ENCODE data around the gene HDGF. TPM values are rescaled to one million over a fixed set of nuclear protein-coding genes. Genes with fewer than 3 reads are reported as not detected.

Gene HDGF
- total and polyA plus RNA-seq, 10 donors: 48.8 to 143 (median 95.6) TPM

DNA sequence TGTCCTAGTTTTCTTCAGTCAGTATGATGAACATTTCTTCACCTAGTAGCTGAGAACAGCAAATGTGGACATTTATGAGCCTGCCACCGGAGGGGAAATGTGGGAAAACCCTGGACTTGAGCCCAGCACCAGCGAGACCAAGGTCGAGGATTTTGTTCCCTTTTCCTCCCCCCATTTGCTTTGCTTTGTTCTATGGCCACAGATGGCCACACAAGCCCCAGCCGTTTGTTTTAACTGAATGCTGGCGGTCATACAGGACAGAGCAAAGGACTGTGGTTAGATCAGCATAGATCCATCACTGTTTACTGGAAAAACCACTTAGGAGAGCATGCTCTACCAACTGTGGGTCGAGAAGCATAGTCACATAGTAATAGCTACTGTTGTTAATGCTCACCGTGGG lies 44.3 kb upstream of the HDGF start:
- H3K27me3 ChIP-seq (replicated peaks in 1 of 7): no peaks in the 10 kb centered on the region
- intact Hi-C loops (cut with DNase I; ENCODE audit: low total_unique reads): no loop called here

DNA sequence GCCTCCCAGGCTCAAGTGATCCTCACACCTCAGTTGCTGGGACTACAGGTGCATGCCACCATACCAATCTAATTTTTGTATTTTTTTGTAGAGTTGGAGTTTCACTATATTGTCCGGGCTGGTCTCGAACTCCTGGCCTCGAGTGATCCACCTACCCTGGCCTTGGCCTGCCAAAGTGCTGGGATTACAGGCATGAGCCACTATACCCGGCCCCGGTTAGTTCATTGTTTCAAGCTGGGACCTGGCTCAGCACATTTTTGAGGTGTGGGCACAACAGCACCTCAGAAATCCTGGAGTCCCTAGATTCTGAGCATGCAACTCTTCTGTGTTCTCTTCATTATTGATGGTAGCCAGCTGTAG lies 43.9 kb upstream of the HDGF start:
- TF ChIP-seq, protein P1, sequence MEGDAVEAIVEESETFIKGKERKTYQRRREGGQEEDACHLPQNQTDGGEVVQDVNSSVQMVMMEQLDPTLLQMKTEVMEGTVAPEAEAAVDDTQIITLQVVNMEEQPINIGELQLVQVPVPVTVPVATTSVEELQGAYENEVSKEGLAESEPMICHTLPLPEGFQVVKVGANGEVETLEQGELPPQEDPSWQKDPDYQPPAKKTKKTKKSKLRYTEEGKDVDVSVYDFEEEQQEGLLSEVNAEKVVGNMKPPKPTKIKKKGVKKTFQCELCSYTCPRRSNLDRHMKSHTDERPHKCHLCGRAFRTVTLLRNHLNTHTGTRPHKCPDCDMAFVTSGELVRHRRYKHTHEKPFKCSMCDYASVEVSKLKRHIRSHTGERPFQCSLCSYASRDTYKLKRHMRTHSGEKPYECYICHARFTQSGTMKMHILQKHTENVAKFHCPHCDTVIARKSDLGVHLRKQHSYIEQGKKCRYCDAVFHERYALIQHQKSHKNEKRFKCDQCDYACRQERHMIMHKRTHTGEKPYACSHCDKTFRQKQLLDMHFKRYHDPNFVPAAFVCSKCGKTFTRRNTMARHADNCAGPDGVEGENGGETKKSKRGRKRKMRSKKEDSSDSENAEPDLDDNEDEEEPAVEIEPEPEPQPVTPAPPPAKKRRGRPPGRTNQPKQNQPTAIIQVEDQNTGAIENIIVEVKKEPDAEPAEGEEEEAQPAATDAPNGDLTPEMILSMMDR (IDR thresholded peaks at IDR 0.05 in 8 of 11, conservative IDR thresholded peaks at IDR 0.05 in 3 of 11): no peak
- TF ChIP-seq POLR2A (IDR thresholded peaks at IDR 0.05) (no peak), POLR2AphosphoS5 (IDR thresholded peaks at IDR 0.05) (no peak)
- peak overlapping the region in 6 of 8 donors; percentile 17 to 59 (median 28) for H3K27ac ChIP-seq
- intact Hi-C loops (cut with DNase I; ENCODE audit: low total_unique reads): no loop called here
- no peaks in the 10 kb centered on the region for H3K27me3 ChIP-seq (replicated peaks in 1 of 7)
- no peak overlapping the region for H3K4me3 ChIP-seq
- whole genome bisulfite sequencing, 5 donors: 72 to 99% (median 85%) methylated on average over 5 of the region's 5 CpGs
- H3K36me3 ChIP-seq: peaks cover 2 to 100% (median 95%) of the 10 kb centered on the region in 6 donors
- DNase-seq: no peak
- no peaks in the 10 kb centered on the region for H3K9me3 ChIP-seq
- peaks cover 0 to 29% (median 14%) of the 10 kb centered on the region in 6 donors for H3K4me1 ChIP-seq

More for the DNA sequence above, 44.3 kb upstream of the HDGF start:
- H3K4me1 ChIP-seq: peaks cover 0 to 29% (median 14%) of the 10 kb centered on the region in 6 donors
- H3K27ac ChIP-seq: peak overlapping the region in 5 of 8 donors; percentile 17 to 59 (median 35)
- TF ChIP-seq, protein P1 (IDR thresholded peaks at IDR 0.05 in 8 of 11, conservative IDR thresholded peaks at IDR 0.05 in 3 of 11): no peak
- TF ChIP-seq POLR2AphosphoS5 (IDR thresholded peaks at IDR 0.05): peak in 1 of 3 donors; percentile 40
- no peak for TF ChIP-seq POLR2A (IDR thresholded peaks at IDR 0.05)
- H3K9me3 ChIP-seq: no peaks in the 10 kb centered on the region
- no peak for DNase-seq
- peaks cover 2 to 100% (median 94%) of the 10 kb centered on the region in 6 donors for H3K36me3 ChIP-seq
- WGBS, 5 donors: 37 to 56% (median 53%) methylated on average over 7 of the region's 7 CpGs
- H3K4me3 ChIP-seq: no peak overlapping the region

DNA sequence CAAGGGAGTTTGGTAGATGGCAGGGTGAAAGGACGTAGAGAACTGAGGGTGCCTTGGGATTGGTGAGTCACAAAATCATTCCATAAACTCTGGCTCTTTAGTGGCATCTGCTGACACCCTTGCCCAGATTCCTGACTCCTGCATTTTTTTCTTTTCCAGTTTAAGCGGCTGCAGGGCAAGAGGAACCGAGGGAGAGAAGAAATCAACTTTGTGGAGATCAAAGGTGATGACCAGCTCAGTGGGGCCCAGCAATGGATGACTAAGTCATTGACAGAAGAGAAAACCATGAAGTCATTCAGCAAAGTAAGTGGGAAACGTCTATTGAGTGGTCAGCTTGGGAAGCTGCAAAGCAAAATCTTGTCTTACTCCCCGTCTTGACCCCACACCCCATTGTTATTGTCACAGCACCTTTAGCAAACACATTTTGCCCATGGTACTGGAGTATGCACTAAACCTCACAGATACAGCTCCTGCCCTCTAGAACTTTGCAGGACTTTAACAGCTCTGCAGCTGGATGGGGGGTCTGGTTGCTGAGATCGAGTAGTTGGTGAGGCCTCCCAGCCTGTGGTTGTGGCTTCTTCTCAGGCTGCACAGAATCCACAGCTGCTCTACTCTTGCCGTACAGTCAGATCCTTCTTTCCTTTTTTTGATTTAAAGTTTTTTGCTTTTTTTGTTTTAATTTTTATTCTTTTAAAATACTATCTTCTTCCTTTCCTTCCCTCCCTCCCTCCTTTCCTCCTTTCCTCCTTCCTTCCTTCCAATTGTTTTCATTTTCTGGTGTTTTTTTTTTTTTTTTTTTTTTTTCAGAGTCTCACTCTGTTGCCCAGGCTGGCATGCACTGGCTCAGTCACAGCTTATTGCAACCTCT lies 43.3 kb upstream of the HDGF start:
- Histone ChIP-seq H3K4me3 (no peak overlapping the region), H3K36me3 (peaks cover 2 to 100% (median 92%) of the 10 kb centered on the region in 6 donors), H3K9me3 (no peaks in the 10 kb centered on the region), H3K27me3 (replicated peaks in 1 of 7) (no peaks in the 10 kb centered on the region), H3K27ac (peak overlapping the region in 3 of 8 donors; percentile 17 to 59 (median 37)), H3K4me1 (peaks cover 0 to 29% (median 14%) of the 10 kb centered on the region in 6 donors)
- 72 to 78% (median 73%) methylated on average over 7 of the region's 7 CpGs for WGBS, 5 donors
- intact Hi-C loops (cut with DNase I; ENCODE audit: low total_unique reads): no loop called here
- no peak for DNase-seq
- no peak for TF ChIP-seq POLR2A (IDR thresholded peaks at IDR 0.05)
- TF ChIP-seq POLR2AphosphoS5 (IDR thresholded peaks at IDR 0.05): no peak
- TF ChIP-seq, protein P1 (IDR thresholded peaks at IDR 0.05 in 8 of 11, conservative IDR thresholded peaks at IDR 0.05 in 3 of 11): no peak

DNA sequence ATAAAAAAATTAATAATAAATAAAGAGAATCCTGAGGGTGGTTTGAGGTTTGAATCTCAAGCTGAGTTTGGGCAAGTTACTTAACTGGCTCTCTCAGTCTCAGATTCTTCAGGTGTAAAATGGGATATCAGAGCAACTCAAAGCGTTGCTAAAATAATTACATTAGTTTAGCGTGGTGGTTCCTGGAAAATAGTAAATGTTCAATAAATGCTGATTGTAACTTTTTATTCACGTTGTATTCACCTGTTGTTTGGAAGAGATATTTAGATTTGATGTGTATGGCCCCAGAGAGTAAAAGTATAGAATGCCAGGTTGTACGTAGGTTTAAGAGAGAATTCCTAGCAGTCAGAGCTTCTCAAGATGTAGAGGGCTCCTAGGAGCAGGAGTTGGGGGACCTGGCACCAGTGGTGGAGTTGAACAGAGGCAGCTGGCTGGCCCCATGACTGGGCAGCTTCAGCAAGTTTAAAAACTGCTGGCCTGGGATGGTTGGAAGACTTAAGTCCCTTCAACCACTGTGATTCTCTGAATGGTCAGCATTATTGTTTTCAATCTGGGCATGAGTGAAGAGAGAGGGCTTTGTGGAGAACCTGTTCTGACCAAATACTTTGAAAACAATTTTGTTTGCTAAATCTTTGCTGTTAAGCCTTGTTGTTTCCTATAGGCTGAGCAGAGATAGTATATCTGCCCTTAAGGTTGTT lies 38.3 kb upstream of the HDGF start:
- TF ChIP-seq, protein P1 (IDR thresholded peaks at IDR 0.05 in 8 of 11, conservative IDR thresholded peaks at IDR 0.05 in 3 of 11): no peak
- TF ChIP-seq POLR2A (IDR thresholded peaks at IDR 0.05) (no peak), POLR2AphosphoS5 (IDR thresholded peaks at IDR 0.05) (no peak)
- no peak overlapping the region for H3K4me3 ChIP-seq
- intact Hi-C loops (cut with DNase I; ENCODE audit: low total_unique reads): no loop called here
- H3K27ac ChIP-seq: no peak overlapping the region
- H3K9me3 ChIP-seq: no peaks in the 10 kb centered on the region
- peaks cover 4 to 100% (median 74%) of the 10 kb centered on the region in 6 donors for H3K36me3 ChIP-seq
- no peaks in the 10 kb centered on the region for H3K27me3 ChIP-seq (replicated peaks in 1 of 7)
- no peak for DNase-seq
- WGBS, 5 donors: 81 to 96% (median 93%) methylated on average over 4 of the region's 4 CpGs
- H3K4me1 ChIP-seq: peaks cover 0 to 26% (median 0%) of the 10 kb centered on the region in 6 donors

Measured in spleen (tissue), 11 donors.